Testis (tissue), 3 donors: ENCODE data around the gene ALPG. TPM values are rescaled to one million over a fixed set of nuclear protein-coding genes. Genes with fewer than 3 reads are reported as not detected.

Experiments
- DNase-seq: peaks from one replicate; pipeline ENCODE4 v3.0.0-alpha.2; 2019
- H3K27ac ChIP-seq, 2 donors: fragments of 200-600 bp; sonication (generic); one replicate each; pipeline ENCODE4 v1.5.1; 2019
- H3K27me3 ChIP-seq: fragments of 200-600 bp; sonication (generic); one replicate; pipeline ENCODE4 v1.5.1; 2019
- H3K36me3 ChIP-seq: fragments of 200-600 bp; sonication (generic); one replicate; pipeline ENCODE4 v1.5.1; 2017; ENCODE audit warnings: low read depth; ENCODE audit errors: missing control alignments
- H3K4me1 ChIP-seq: fragments of 200-600 bp; sonication (generic); one replicate; pipeline ENCODE4 v1.5.1; 2019
- H3K4me3 ChIP-seq, 2 donors: fragments of 200-600 bp; sonication (generic); one replicate each; pipeline ENCODE4 v1.5.1; 2017 to 2019
- H3K9me3 ChIP-seq: fragments of 200-600 bp; sonication (generic); one replicate; pipeline ENCODE4 v1.5.1; 2017
- CTCF ChIP-seq, 3 experiments: fragments of 450-650 bp in 2 of 3; fragments of 200-600 bp in 1 of 3; sonication (generic) in 1 of 3; IDR thresholded peaks; one replicate each; pipeline ENCODE4 v1.5.1; 2016 to 2019; ENCODE audit warnings: antibody characterized with exemption in 3 of 3, mild to moderate bottlenecking in 2 of 3, moderate library complexity in 1 of 3
- POLR2A ChIP-seq: fragments of 450-650 bp; IDR thresholded peaks from one replicate; pipeline ENCODE4 v1.6.1; 2017; ENCODE audit warnings: antibody characterized with exemption, mild to moderate bottlenecking, moderate library complexity
- WGBS, 2 donors: methylation state at CpG; one replicate each; pipeline ENCODE4 v1.1.5; 2018; 5-methylcytosine and 5-hydroxymethylcytosine counted together
- intact Hi-C: fragments of 100-400 bp; cut with DNase I; formaldehyde crosslinking; loops from one replicate; pipeline ENCODE4 v1.15.1; 2023; ENCODE audit warnings: low total_unique reads
- polyA plus RNA-seq: library from polyadenylated mRNA; stranded (reverse); fragments of 350-450 nt; fragmentation: Illumina TruSeq; extraction: RNeasy Lipid Tissue Mini Kit (QIAGEN cat#74804); gene quantifications from one replicate; pipeline ENCODE4 v1.2.3, GENCODE V29; 2014; ENCODE audit warnings: low read depth, low replicate concordance; ENCODE audit not compliant: insufficient read depth
- total RNA-seq, 2 donors: library from RNA; depleted of rRNA; stranded (reverse); fragments of >200 nt; gene quantifications; one replicate each; pipeline ENCODE4 v1.2.3, GENCODE V29; 2016

Gene ALPG
- total and polyA plus RNA-seq, 3 donors from 2014 or later, result 0.44 to 1.0 (median 0.93) TPM

DNA sequence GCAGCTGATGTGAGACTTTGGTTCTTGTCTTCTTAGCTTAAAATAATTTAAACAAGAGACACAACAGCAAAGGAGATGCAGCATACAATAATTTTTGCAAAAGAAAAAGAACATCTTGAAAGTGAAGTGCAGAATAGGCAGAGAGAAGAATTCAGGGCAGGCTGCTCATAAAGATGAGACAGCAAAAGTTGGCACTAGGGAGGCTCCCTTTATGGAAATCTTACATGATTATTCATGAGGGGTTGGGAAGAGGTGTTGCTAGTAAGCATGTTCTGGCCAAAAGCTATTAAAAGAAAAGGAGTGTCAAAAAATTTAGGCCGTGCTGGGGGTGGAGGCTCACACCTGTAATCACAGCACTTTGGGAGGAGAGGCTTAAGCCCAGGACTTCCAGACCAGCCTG is 32.3 kb upstream of the ALPG start:
- intact Hi-C loops, result no loop called here
- DNase-seq, result no peak
- TF ChIP-seq POLR2A (no peak), CTCF (IDR thresholded peaks at IDR 0.05) (no peak)
- H3K9me3 ChIP-seq, result no peaks in the 10 kb centered on the region
- H3K4me1 ChIP-seq, result no peaks in the 10 kb centered on the region
- no peaks in the 10 kb centered on the region for H3K27me3 ChIP-seq
- no peak overlapping the region for H3K4me3 ChIP-seq
- no peak overlapping the region for H3K27ac ChIP-seq
- WGBS, 2 donors, result 94 to 96% methylated on average over 1 of the region's 1 CpG
- H3K36me3 ChIP-seq, result no peaks in the 10 kb centered on the region

DNA sequence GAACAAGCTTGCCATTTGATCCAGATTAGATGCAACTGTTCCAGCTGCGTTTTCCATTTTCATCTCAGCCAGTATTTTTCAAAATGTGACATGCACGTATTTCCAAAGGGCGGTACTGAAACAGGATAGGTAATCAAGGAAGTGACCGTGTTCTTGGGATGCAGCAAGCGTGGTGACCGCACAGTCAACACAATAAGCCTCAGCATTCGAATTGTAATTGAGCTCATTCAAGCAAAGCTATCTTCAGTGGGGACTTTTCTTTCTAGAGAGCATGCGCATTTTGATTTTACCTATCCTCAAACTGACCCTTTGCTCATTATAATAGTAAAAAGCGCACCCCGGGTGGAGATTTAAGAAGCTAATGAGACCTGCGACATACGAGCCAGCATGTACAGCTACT is 31.5 kb upstream of the ALPG start:
- no peak overlapping the region for H3K4me3 ChIP-seq
- DNase-seq, result no peak

DNA sequence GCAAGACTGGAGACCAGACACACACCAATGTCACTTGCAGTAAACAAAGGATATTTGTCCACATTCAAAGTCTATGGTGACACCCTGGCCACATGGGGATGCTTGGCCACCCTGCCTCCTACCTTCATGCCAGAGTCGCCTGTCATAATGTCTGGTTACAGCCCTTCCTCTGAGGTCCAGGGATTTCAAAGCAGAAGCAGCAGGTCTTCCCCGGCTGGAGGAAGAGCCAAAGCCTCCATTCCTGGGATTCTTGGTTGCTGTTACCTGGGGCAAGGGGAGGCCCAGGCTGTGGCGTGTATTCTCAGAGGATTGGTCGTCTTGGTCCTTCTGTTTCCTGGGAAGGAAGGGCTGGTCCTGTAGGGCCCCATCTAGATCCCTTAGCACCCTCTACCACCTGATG is 30.4 kb upstream of the ALPG start:
- Histone ChIP-seq H3K4me3 (no peak overlapping the region), H3K27me3 (no peaks in the 10 kb centered on the region), H3K9me3 (no peaks in the 10 kb centered on the region), H3K36me3 (no peaks in the 10 kb centered on the region), H3K4me1 (no peaks in the 10 kb centered on the region), H3K27ac (no peak overlapping the region)
- intact Hi-C loops, result no loop called here
- DNase-seq, result no peak
- 69 to 90% methylated on average over 3 to 4 of the region's 4 CpGs for WGBS, 2 donors
- TF ChIP-seq POLR2A (no peak), CTCF (IDR thresholded peaks at IDR 0.05) (no peak)

More for the DNA sequence above, 31.5 kb upstream of the ALPG start:
- Histone ChIP-seq H3K4me1 (no peaks in the 10 kb centered on the region), H3K9me3 (no peaks in the 10 kb centered on the region), H3K27ac (no peak overlapping the region), H3K27me3 (no peaks in the 10 kb centered on the region), H3K36me3 (no peaks in the 10 kb centered on the region)
- intact Hi-C loops, result no loop called here
- TF ChIP-seq CTCF (IDR thresholded peaks at IDR 0.05) (no peak), POLR2A (no peak)
- WGBS, 2 donors, result 80 to 84% methylated on average over 12 of the region's 12 CpGs

DNA sequence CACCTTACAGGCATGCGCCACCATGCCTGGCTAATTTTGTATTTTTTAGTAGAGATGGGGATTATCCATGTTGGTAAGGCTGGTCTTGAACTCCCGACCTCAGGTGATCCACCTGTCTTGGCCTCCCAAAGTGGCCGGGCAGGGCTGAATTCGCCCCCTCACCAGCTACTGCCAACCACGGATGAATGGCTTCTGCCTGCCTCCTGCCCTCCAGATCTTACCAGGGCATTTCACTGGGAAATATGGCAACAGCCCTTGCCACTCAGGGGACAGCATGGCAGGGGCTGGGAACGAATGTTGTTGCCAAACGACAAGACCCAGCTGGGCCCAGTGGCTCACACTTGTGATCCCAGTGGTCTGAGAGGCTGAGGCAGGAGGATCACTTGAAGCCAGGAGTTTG is 29.9 kb upstream of the ALPG start:
- intact Hi-C loops, result no loop called here
- no peak overlapping the region for H3K4me3 ChIP-seq
- no peak overlapping the region for H3K27ac ChIP-seq
- no peaks in the 10 kb centered on the region for H3K27me3 ChIP-seq
- H3K4me1 ChIP-seq, result no peaks in the 10 kb centered on the region
- TF ChIP-seq CTCF (IDR thresholded peaks at IDR 0.05) (no peak), POLR2A (no peak)
- H3K9me3 ChIP-seq, result no peaks in the 10 kb centered on the region
- no peak for DNase-seq
- 91 to 95% methylated on average over 7 of the region's 7 CpGs for WGBS, 2 donors
- no peaks in the 10 kb centered on the region for H3K36me3 ChIP-seq

- DNase-seq, result no peak
- TF ChIP-seq POLR2A, result no peak
Observed at GRCh38 chr2:232377319-232377718, 29.3 kb upstream of the ALPG start.

More at GRCh38 chr2:232377319-232377718, 29.3 kb upstream of the ALPG start:
- Histone ChIP-seq H3K4me1 (no peaks in the 10 kb centered on the region), H3K9me3 (no peaks in the 10 kb centered on the region), H3K36me3 (no peaks in the 10 kb centered on the region), H3K4me3 (no peak overlapping the region), H3K27me3 (no peaks in the 10 kb centered on the region), H3K27ac (no peak overlapping the region)
- intact Hi-C loops, result no loop called here
- WGBS, 2 donors, result 87 to 94% methylated on average over 7 of the region's 7 CpGs
